ENCODE data around the gene TDRD10.

DNA sequence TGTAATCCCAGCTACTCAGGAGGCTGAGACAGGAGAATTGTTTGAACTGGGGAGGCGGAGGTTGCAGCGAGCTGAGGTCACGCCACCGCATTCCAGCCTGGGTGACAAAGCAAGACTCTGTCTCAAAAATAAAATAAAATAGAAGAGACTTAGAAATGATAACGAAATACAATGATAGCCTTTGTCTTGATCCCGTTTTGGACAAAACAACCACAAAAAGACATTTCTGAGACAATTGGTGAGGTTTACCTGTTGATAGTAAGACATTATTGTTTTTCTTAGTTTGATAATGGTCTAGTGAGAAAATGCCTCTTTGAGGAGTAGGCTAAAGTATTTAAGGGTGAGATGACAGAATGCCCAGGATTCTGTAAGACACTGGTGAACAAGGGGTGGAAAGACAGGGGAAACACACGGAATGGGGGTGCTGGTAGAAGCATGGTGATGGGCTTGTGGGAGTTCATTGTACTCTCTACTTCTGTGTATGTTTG lies 12.1 kb downstream of the TDRD10 start:
- TF ChIP-seq TAF1 (IDR thresholded peaks at IDR 0.05; ENCODE audit: borderline replicate concordance, insufficient read depth, low read length) (no peak), SIN3A (IDR thresholded peaks at IDR 0.05; ENCODE audit: borderline replicate concordance, insufficient read depth, low read length) (no peak), POLR2AphosphoS5 (IDR thresholded peaks at IDR 0.05; ENCODE audit: low read depth, low read length) (no peak), FOXP2 (optimal IDR thresholded peaks at IDR 0.05; ENCODE audit: borderline replicate concordance, extremely low read depth, extremely low read length, insufficient read depth) (no peak)
- TF ChIP-seq, protein P1, sequence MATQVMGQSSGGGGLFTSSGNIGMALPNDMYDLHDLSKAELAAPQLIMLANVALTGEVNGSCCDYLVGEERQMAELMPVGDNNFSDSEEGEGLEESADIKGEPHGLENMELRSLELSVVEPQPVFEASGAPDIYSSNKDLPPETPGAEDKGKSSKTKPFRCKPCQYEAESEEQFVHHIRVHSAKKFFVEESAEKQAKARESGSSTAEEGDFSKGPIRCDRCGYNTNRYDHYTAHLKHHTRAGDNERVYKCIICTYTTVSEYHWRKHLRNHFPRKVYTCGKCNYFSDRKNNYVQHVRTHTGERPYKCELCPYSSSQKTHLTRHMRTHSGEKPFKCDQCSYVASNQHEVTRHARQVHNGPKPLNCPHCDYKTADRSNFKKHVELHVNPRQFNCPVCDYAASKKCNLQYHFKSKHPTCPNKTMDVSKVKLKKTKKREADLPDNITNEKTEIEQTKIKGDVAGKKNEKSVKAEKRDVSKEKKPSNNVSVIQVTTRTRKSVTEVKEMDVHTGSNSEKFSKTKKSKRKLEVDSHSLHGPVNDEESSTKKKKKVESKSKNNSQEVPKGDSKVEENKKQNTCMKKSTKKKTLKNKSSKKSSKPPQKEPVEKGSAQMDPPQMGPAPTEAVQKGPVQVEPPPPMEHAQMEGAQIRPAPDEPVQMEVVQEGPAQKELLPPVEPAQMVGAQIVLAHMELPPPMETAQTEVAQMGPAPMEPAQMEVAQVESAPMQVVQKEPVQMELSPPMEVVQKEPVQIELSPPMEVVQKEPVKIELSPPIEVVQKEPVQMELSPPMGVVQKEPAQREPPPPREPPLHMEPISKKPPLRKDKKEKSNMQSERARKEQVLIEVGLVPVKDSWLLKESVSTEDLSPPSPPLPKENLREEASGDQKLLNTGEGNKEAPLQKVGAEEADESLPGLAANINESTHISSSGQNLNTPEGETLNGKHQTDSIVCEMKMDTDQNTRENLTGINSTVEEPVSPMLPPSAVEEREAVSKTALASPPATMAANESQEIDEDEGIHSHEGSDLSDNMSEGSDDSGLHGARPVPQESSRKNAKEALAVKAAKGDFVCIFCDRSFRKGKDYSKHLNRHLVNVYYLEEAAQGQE (IDR thresholded peaks at IDR 0.05; ENCODE audit: insufficient read depth in 1 of 2, low read depth in 2 of 2, low read length in 2 of 2) = no peak
